C4-2B (cell line): ENCODE results near the gene NFIA.

ENCODE experiments used
- ZFX ChIP-seq: fragments of 450-650 bp; IDR thresholded peaks from 2 replicates; pipeline ENCODE4 v1.6.1; 2017
- TF ChIP-seq, protein P1 (sequence below): fragments of 450-650 bp; conservative IDR thresholded peaks from 2 replicates; pipeline ENCODE4 v1.5.1; 2017; ENCODE audit warnings: mild to moderate bottlenecking

DNA sequence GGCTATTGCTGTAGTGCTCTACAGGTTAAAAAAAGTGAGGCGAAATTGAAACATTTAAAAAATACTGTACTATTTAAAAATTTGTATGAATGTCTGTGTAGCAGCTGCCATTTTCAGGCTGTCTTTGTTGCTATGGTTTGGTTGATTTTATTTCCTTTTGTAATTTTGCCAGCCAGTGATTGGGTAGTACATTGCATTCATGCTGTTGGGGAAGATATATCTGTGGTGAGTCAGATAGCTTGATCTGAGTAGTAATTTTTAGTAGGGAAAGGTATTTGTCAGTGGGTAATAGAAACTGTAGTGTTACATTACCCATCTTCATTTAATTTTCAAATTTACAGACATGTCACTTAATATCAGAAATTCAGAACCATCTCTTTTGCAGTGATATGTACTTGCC, 15.0 kb downstream of the NFIA start:
- TF ChIP-seq, protein P1, sequence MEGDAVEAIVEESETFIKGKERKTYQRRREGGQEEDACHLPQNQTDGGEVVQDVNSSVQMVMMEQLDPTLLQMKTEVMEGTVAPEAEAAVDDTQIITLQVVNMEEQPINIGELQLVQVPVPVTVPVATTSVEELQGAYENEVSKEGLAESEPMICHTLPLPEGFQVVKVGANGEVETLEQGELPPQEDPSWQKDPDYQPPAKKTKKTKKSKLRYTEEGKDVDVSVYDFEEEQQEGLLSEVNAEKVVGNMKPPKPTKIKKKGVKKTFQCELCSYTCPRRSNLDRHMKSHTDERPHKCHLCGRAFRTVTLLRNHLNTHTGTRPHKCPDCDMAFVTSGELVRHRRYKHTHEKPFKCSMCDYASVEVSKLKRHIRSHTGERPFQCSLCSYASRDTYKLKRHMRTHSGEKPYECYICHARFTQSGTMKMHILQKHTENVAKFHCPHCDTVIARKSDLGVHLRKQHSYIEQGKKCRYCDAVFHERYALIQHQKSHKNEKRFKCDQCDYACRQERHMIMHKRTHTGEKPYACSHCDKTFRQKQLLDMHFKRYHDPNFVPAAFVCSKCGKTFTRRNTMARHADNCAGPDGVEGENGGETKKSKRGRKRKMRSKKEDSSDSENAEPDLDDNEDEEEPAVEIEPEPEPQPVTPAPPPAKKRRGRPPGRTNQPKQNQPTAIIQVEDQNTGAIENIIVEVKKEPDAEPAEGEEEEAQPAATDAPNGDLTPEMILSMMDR: no peak
- TF ChIP-seq ZFX: no peak
